GM23338 (cell line): ENCODE data around the gene TSSC4. TPM values are rescaled to one million over a fixed set of nuclear protein-coding genes. Genes with fewer than 3 reads are reported as not detected.

Experiments used
- ATAC-seq: fragments of 200-7000 bp; cut with Tn5 transposase; 3 replicates; pipeline ENCODE4 v1.9.1; 2020
- DNase-seq: peaks from one replicate; pipeline ENCODE4 v3.0.0-alpha.2; 2015; ENCODE audit warnings: low spot score
- H2AFZ ChIP-seq: fragments of 200-600 bp; sonication (generic); 2 replicates; pipeline ENCODE4 v1.8.0; 2016; ENCODE audit warnings: antibody characterized with exemption, mild to moderate bottlenecking, moderate library complexity
- H3F3A ChIP-seq: fragments of 200-600 bp; sonication (generic); replicated peaks from 2 replicates; pipeline ENCODE4 v1.8.0; 2017; ENCODE audit warnings: antibody characterized with exemption, mixed run types, low read depth
- H3K27ac ChIP-seq: fragments of 200-600 bp; sonication (generic); 2 replicates; pipeline ENCODE4 v1.6.1; 2016; ENCODE audit warnings: low read depth
- H3K27me3 ChIP-seq: fragments of 200-600 bp; sonication (generic); 2 replicates; pipeline ENCODE4 v1.8.0; 2016; ENCODE audit warnings: mild to moderate bottlenecking, mixed run types, moderate library complexity; ENCODE audit not compliant: insufficient read depth
- H3K36me3 ChIP-seq: fragments of 200-600 bp; sonication (generic); 2 replicates; pipeline ENCODE4 v1.8.0; 2016; ENCODE audit warnings: mild to moderate bottlenecking; ENCODE audit not compliant: insufficient read depth
- H3K4me1 ChIP-seq: fragments of 200-600 bp; sonication (generic); 2 replicates; pipeline ENCODE4 v1.8.0; 2016; ENCODE audit warnings: mild to moderate bottlenecking, moderate library complexity; ENCODE audit not compliant: insufficient read depth
- H3K4me2 ChIP-seq: fragments of 200-600 bp; sonication (generic); 2 replicates; pipeline ENCODE4 v1.7.1; 2017; ENCODE audit warnings: mixed run types
- H3K4me3 ChIP-seq: fragments of 200-600 bp; sonication (generic); 2 replicates; pipeline ENCODE4 v1.6.1; 2016; ENCODE audit warnings: mixed run types
- H3K79me2 ChIP-seq: fragments of 200-600 bp; sonication (generic); replicated peaks from 2 replicates; pipeline ENCODE4 v1.8.0; 2017; ENCODE audit warnings: mild to moderate bottlenecking; ENCODE audit not compliant: insufficient read depth
- H3K9me2 ChIP-seq: fragments of 200-600 bp; sonication (generic); 2 replicates; pipeline ENCODE4 v1.8.0; 2017; ENCODE audit not compliant: insufficient read depth
- H4K20me1 ChIP-seq: fragments of 200-600 bp; sonication (generic); replicated peaks from 2 replicates; pipeline ENCODE4 v1.8.0; 2017; ENCODE audit warnings: mild to moderate bottlenecking; ENCODE audit not compliant: insufficient read depth
- H3K27ac Mint-ChIP-seq: 2 replicates; pipeline ENCODE4 v1.8.0; 2020; ENCODE audit warnings: inconsistent platforms, mild to moderate bottlenecking, moderate library complexity, mixed read lengths
- H3K27me3 Mint-ChIP-seq: 3 replicates; pipeline ENCODE4 v1.8.0; 2022; ENCODE audit warnings: low read depth, mild to moderate bottlenecking, moderate library complexity, mixed read lengths, inconsistent platforms; ENCODE audit not compliant: insufficient read depth, poor library complexity
- H3K36me3 Mint-ChIP-seq: 3 replicates; pipeline ENCODE4 v1.8.0; 2021; ENCODE audit warnings: low read depth, mild to moderate bottlenecking, inconsistent platforms, moderate library complexity, mixed read lengths
- H3K4me1 Mint-ChIP-seq: 3 replicates; pipeline ENCODE4 v1.8.0; 2020; ENCODE audit warnings: mild to moderate bottlenecking, inconsistent platforms, mixed read lengths
- H3K4me3 Mint-ChIP-seq: 3 replicates; pipeline ENCODE4 v1.8.0; 2021; ENCODE audit warnings: moderate library complexity, mild to moderate bottlenecking, inconsistent platforms, mixed read lengths
- H3K9me3 Mint-ChIP-seq: 3 replicates; pipeline ENCODE4 v1.8.0; 2020; ENCODE audit warnings: moderate library complexity, mild to moderate bottlenecking, inconsistent platforms, mixed read lengths
- CREB1 ChIP-seq: fragments of 250-450 bp; sonication (Bioruptor Pico); IDR thresholded peaks from 2 replicates; pipeline ENCODE4 v1.5.0; 2020; ENCODE audit warnings: low read depth, mild to moderate bottlenecking, moderate library complexity
- JUNB ChIP-seq: IDR thresholded peaks from one replicate; pipeline ENCODE4 v1.6.1; 2016; ENCODE audit warnings: antibody characterized with exemption; ENCODE audit not compliant: unreplicated experiment
- NANOG ChIP-seq: IDR thresholded peaks from 2 replicates; pipeline ENCODE4 v1.6.1; 2016; ENCODE audit warnings: antibody characterized with exemption, borderline replicate concordance
- STAT1 ChIP-seq: IDR thresholded peaks from one replicate; pipeline ENCODE4 v1.6.1; 2016; ENCODE audit warnings: antibody characterized with exemption; ENCODE audit not compliant: unreplicated experiment
- ZNF331 ChIP-seq: fragments of 250-450 bp; sonication (Bioruptor Pico); IDR thresholded peaks from 2 replicates; pipeline ENCODE4 v1.5.0; 2020; ENCODE audit warnings: low read depth, mild to moderate bottlenecking, moderate library complexity
- polyA plus RNA-seq: library from polyadenylated mRNA; unstranded; fragments of >200 nt; fragmentation: Nextera tagmentation; extraction: Ambion mirVana; gene quantifications from 2 replicates; pipeline ENCODE4 v1.2.1, GENCODE V29; 2016
- total RNA-seq: library from RNA; depleted of rRNA; stranded (reverse); fragments of >200 nt; shearing (Covaris generic); gene quantifications from 2 replicates; pipeline ENCODE4 v1.2.3, GENCODE V29; 2014
- TF ChIP-seq, protein P1 (sequence below): fragments of 250-450 bp; sonication (Bioruptor Pico); IDR thresholded peaks from 2 replicates; pipeline ENCODE4 v1.5.0; 2020; ENCODE audit warnings: mild to moderate bottlenecking, moderate library complexity
- TF ChIP-seq, protein P2 (sequence below): IDR thresholded peaks from one replicate; pipeline ENCODE4 v1.6.1; 2018; ENCODE audit warnings: antibody characterized with exemption; ENCODE audit not compliant: unreplicated experiment

The TSSC4 gene
- total and polyA plus RNA-seq, 2 experiments from 2014 or later: 27.5 to 44.3 TPM

DNA sequence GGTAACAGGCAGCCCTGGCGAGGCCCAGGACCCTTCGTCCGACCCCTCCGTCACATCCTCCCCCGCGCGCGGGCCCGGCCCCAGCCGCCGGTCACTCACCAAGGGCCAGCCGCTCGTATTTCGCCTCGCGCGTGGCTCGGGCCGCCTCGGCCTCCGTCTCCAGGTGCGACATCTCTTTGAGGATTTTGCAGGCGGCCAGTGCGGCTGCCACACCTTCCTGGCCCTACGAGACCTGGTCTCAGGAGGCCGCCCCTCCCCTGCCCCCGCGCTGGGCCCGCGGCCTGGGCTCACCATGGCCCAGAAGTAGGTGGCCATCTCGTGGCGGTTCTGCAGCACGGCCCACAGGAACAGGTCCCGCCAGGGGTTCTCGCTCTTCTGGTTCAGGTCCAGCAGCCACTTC is 14.1 kb downstream of the TSSC4 start:
- ATAC-seq (no peak), DNase-seq (no peak)
- Mint-ChIP-seq H3K36me3 (no peaks in the 10 kb centered on the region), H3K27ac (no peak overlapping the region), H3K9me3 (no peaks in the 10 kb centered on the region), H3K4me1 (no peaks in the 10 kb centered on the region), H3K4me3 (no peak overlapping the region), H3K27me3 (peaks cover 4% of the 10 kb centered on the region)
- Histone ChIP-seq H3K4me2 (no peak overlapping the region), H3K27me3 (no peaks in the 10 kb centered on the region), H3K9me2 (no peaks in the 10 kb centered on the region), H3K79me2 (no peaks in the 10 kb centered on the region), H3K4me1 (no peaks in the 10 kb centered on the region), H3K36me3 (no peaks in the 10 kb centered on the region), H3F3A (no peaks in the 10 kb centered on the region), H4K20me1 (no peaks in the 10 kb centered on the region), H3K4me3 (no peak overlapping the region), H3K27ac (no peak overlapping the region), H2AFZ (0 out of 2 replicates have a peak overlapping the region, but pooled peaks have one; percentile 43)
- TF ChIP-seq CREB1 (CRISPR knock-in tag) (no peak), STAT1 (no peak), JUNB (no peak), NANOG (no peak), ZNF331 (CRISPR knock-in tag) (no peak)
- TF ChIP-seq, protein P1, sequence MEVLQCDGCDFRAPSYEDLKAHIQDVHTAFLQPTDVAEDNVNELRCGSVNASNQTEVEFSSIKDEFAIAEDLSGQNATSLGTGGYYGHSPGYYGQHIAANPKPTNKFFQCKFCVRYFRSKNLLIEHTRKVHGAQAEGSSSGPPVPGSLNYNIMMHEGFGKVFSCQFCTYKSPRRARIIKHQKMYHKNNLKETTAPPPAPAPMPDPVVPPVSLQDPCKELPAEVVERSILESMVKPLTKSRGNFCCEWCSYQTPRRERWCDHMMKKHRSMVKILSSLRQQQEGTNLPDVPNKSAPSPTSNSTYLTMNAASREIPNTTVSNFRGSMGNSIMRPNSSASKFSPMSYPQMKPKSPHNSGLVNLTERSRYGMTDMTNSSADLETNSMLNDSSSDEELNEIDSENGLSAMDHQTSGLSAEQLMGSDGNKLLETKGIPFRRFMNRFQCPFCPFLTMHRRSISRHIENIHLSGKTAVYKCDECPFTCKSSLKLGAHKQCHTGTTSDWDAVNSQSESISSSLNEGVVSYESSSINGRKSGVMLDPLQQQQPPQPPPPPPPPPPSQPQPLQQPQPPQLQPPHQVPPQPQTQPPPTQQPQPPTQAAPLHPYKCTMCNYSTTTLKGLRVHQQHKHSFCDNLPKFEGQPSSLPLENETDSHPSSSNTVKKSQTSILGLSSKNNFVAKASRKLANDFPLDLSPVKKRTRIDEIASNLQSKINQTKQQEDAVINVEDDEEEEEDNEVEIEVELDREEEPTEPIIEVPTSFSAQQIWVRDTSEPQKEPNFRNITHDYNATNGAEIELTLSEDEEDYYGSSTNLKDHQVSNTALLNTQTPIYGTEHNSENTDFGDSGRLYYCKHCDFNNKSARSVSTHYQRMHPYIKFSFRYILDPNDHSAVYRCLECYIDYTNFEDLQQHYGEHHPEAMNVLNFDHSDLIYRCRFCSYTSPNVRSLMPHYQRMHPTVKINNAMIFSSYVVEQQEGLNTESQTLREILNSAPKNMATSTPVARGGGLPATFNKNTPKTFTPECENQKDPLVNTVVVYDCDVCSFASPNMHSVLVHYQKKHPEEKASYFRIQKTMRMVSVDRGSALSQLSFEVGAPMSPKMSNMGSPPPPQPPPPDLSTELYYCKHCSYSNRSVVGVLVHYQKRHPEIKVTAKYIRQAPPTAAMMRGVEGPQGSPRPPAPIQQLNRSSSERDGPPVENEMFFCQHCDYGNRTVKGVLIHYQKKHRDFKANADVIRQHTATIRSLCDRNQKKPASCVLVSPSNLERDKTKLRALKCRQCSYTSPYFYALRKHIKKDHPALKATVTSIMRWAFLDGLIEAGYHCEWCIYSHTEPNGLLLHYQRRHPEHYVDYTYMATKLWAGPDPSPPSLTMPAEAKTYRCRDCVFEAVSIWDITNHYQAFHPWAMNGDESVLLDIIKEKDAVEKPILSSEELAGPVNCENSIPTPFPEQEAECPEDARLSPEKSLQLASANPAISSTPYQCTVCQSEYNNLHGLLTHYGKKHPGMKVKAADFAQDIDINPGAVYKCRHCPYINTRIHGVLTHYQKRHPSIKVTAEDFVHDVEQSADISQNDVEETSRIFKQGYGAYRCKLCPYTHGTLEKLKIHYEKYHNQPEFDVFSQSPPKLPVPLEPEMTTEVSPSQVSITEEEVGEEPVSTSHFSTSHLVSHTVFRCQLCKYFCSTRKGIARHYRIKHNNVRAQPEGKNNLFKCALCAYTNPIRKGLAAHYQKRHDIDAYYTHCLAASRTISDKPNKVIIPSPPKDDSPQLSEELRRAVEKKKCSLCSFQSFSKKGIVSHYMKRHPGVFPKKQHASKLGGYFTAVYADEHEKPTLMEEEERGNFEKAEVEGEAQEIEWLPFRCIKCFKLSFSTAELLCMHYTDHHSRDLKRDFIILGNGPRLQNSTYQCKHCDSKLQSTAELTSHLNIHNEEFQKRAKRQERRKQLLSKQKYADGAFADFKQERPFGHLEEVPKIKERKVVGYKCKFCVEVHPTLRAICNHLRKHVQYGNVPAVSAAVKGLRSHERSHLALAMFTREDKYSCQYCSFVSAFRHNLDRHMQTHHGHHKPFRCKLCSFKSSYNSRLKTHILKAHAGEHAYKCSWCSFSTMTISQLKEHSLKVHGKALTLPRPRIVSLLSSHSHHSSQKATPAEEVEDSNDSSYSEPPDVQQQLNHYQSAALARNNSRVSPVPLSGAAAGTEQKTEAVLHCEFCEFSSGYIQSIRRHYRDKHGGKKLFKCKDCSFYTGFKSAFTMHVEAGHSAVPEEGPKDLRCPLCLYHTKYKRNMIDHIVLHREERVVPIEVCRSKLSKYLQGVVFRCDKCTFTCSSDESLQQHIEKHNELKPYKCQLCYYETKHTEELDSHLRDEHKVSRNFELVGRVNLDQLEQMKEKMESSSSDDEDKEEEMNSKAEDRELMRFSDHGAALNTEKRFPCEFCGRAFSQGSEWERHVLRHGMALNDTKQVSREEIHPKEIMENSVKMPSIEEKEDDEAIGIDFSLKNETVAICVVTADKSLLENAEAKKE (CRISPR knock-in tag): no peak
- TF ChIP-seq, protein P2, sequence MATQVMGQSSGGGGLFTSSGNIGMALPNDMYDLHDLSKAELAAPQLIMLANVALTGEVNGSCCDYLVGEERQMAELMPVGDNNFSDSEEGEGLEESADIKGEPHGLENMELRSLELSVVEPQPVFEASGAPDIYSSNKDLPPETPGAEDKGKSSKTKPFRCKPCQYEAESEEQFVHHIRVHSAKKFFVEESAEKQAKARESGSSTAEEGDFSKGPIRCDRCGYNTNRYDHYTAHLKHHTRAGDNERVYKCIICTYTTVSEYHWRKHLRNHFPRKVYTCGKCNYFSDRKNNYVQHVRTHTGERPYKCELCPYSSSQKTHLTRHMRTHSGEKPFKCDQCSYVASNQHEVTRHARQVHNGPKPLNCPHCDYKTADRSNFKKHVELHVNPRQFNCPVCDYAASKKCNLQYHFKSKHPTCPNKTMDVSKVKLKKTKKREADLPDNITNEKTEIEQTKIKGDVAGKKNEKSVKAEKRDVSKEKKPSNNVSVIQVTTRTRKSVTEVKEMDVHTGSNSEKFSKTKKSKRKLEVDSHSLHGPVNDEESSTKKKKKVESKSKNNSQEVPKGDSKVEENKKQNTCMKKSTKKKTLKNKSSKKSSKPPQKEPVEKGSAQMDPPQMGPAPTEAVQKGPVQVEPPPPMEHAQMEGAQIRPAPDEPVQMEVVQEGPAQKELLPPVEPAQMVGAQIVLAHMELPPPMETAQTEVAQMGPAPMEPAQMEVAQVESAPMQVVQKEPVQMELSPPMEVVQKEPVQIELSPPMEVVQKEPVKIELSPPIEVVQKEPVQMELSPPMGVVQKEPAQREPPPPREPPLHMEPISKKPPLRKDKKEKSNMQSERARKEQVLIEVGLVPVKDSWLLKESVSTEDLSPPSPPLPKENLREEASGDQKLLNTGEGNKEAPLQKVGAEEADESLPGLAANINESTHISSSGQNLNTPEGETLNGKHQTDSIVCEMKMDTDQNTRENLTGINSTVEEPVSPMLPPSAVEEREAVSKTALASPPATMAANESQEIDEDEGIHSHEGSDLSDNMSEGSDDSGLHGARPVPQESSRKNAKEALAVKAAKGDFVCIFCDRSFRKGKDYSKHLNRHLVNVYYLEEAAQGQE: no peak
